Measurements from ENCODE around the gene AP1M1. TPM values are rescaled to one million over a fixed set of nuclear protein-coding genes. Genes with fewer than 3 reads are reported as not detected.

AP1M1 gene
- total RNA-seq, 4 donors from 2014 or later = 21.2 to 80.9 (median 32.7) TPM

DNA sequence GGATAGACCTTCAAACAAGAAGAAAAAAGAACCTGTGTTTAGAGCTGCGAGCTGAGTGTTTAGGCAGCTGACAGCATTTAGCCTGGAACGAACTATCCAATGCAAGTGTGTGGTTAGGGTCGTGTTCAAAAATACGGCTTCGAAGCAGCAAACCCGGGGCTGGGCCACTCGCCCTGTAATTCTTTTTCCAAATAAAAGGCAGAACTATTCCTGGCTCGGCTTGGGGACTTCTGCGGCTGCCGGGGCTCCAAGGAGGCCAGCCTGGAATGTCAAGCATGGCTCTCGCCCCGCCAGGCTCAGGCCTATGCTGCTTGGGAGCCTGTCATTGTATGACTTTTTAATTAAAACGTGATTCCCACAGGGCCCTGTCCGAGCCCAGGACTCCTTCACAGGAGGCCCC, 75.2 kb downstream of the AP1M1 start:
- no peaks in the 10 kb centered on the region for H3K9me3 ChIP-seq
- no peak overlapping the region for H3K4me3 ChIP-seq
- H3K27ac ChIP-seq = peak overlapping the region; percentile 77 to 79
- no peaks in the 10 kb centered on the region for H3K36me3 ChIP-seq
- no peaks in the 10 kb centered on the region for H3K27me3 ChIP-seq
- intact Hi-C loops (cut with DNase I; ENCODE audit: low total_unique reads) = no loop called here
- TF ChIP-seq, protein P1, sequence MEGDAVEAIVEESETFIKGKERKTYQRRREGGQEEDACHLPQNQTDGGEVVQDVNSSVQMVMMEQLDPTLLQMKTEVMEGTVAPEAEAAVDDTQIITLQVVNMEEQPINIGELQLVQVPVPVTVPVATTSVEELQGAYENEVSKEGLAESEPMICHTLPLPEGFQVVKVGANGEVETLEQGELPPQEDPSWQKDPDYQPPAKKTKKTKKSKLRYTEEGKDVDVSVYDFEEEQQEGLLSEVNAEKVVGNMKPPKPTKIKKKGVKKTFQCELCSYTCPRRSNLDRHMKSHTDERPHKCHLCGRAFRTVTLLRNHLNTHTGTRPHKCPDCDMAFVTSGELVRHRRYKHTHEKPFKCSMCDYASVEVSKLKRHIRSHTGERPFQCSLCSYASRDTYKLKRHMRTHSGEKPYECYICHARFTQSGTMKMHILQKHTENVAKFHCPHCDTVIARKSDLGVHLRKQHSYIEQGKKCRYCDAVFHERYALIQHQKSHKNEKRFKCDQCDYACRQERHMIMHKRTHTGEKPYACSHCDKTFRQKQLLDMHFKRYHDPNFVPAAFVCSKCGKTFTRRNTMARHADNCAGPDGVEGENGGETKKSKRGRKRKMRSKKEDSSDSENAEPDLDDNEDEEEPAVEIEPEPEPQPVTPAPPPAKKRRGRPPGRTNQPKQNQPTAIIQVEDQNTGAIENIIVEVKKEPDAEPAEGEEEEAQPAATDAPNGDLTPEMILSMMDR (IDR thresholded peaks at IDR 0.05) = no peak
- no peak for TF ChIP-seq POLR2A (IDR thresholded peaks at IDR 0.05)
- H3K4me1 ChIP-seq = peaks cover 0 to 10% of the 10 kb centered on the region in 2 donors
- DNase-seq = peak in 1 of 2 donors; percentile 52

DNA sequence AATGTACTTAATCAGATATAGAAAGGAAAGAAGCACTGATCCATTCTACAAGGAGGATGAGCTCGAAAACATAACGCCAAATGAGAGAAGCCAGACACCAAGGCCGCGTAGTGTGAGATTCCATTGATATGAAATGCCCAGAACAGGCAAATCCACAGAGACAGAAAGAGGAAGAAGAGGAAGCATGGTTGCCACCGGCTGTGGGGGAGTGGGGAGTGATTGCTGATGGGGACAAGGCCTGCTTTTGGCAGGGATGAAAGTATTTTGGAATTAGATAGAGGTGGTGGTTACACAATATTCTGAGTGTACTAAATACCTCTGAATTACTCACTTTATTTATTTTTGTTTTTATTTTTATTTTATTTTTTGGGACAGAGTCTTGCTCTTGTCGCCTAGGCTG, 76.7 kb downstream of the AP1M1 start:
- H3K36me3 ChIP-seq = no peaks in the 10 kb centered on the region
- intact Hi-C loops (cut with DNase I; ENCODE audit: low total_unique reads) = no loop called here
- no peaks in the 10 kb centered on the region for H3K27me3 ChIP-seq
- TF ChIP-seq, protein P1 (IDR thresholded peaks at IDR 0.05) = no peak
- no peak for TF ChIP-seq POLR2A (IDR thresholded peaks at IDR 0.05)
- DNase-seq = peak; percentile 56 to 58
- H3K4me3 ChIP-seq = no peak overlapping the region
- peak overlapping the region; percentile 77 to 79 for H3K27ac ChIP-seq
- no peaks in the 10 kb centered on the region for H3K9me3 ChIP-seq
- peaks cover 0 to 10% of the 10 kb centered on the region in 2 donors for H3K4me1 ChIP-seq

DNA sequence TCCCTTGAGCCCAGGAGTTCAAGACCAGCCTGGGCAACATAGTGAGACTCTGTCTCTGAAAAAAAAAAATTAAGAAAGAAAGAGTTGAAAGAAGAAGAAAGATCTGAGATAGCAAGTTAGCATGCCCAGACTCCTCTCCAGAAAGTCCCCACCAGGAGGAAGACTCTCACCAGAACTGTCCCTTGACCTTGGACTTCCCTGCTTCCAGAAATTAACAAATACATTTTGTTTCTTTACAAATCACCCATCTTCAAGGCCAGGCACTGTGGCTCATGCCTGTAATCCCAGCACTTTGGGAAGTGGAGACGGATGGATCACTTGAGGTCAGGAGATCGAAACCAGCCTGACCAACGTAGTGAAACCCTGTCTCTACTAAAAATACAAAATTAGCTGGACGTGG, 82.6 kb downstream of the AP1M1 start:
- Histone ChIP-seq H3K36me3 (no peaks in the 10 kb centered on the region), H3K4me1 (no peaks in the 10 kb centered on the region), H3K27me3 (no peaks in the 10 kb centered on the region), H3K27ac (peak overlapping the region in 1 of 2 donors; percentile 28), H3K4me3 (no peak overlapping the region), H3K9me3 (no peaks in the 10 kb centered on the region)
- no peak for TF ChIP-seq POLR2A (IDR thresholded peaks at IDR 0.05)
- TF ChIP-seq, protein P1 (IDR thresholded peaks at IDR 0.05) = no peak
- no peak for DNase-seq
- intact Hi-C loops (cut with DNase I; ENCODE audit: low total_unique reads) = no loop called here

DNA sequence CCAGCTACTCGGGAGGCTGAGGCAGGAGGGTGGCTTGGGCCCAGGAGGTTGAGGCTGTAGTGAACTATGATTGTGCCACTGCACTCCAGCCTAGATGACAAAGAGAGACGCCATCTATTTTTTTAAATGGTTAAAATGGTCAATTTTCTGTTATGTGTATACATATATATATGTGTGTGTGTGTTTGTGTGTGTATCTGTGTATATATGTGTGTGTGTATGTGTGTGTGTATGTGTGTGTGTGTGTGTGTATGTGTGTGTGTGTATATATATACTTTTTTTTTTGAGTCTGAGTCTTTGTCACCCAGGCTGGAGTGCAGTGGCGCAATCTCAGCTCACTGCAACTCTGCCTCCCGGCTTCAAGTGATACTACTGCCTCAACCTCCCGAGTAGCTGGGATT, 84.0 kb downstream of the AP1M1 start:
- Histone ChIP-seq H3K27me3 (no peaks in the 10 kb centered on the region), H3K36me3 (no peaks in the 10 kb centered on the region), H3K4me3 (no peak overlapping the region), H3K9me3 (no peaks in the 10 kb centered on the region), H3K4me1 (no peaks in the 10 kb centered on the region), H3K27ac (peak overlapping the region; percentile 98)
- DNase-seq = no peak
- intact Hi-C loops (cut with DNase I; ENCODE audit: low total_unique reads) = no loop called here
- no peak for TF ChIP-seq POLR2A (IDR thresholded peaks at IDR 0.05)
- TF ChIP-seq, protein P1 (IDR thresholded peaks at IDR 0.05) = no peak

DNA sequence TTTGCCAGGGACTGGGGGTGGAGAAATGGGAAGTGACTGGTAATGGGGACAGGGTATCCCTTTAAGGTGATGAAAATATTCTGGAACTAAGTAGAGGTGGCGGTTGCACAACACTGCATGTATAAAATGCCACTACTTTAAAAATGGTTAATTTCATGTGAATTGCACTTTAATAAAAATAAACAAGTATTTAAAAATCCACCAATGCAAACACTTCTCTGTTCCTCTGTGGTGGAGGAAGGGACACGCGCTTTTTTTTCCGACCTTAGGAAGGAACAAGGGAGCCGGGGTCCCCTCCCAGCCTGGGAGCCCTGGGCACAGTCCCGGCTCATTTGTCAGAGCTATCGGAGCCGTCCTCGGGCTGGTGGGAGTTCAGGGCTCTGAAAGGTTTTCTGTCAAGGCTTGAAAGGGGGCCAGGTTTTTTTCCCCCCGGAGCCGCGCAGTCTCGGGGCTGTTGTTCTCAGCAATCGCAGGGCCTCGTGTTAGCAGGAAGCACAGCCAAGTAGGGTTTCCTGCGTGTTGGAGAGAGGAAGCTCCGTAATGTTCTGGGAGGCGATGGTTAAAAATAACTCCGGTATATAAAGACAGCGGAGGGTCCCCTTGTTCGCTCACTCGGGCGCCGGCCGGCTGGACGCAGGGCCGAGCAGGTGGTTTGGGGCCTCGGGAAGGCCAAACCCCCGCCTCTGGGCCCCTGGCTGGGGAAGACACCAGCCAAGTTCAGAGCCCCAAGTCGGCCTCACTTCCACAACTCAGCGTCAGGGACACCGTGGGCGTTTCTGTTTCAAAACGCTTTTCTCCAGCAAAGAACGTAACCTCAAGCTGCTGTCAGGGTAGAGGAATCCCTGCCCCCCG, 85.7 kb downstream of the AP1M1 start:
- peak; percentile 87 to 91 for DNase-seq
- intact Hi-C loops (cut with DNase I; ENCODE audit: low total_unique reads) = no loop called here
- Histone ChIP-seq H3K4me1 (no peaks in the 10 kb centered on the region), H3K27ac (peak overlapping the region; percentile 98), H3K27me3 (no peaks in the 10 kb centered on the region), H3K36me3 (no peaks in the 10 kb centered on the region), H3K9me3 (no peaks in the 10 kb centered on the region), H3K4me3 (peak overlapping the region; percentile 21 to 27)
- TF ChIP-seq POLR2A (IDR thresholded peaks at IDR 0.05) = peak; percentile 59 to 76
- TF ChIP-seq, protein P1 (IDR thresholded peaks at IDR 0.05) = peak in 1 of 4 experiments; percentile 9

Data from uterus (tissue), 4 donors.